GM18868 (cell line): Measurements from ENCODE around the gene CNOT2.

ENCODE experiments used
- ATAC-seq: cut with Tn5 transposase; IDR thresholded peaks from one replicate; pipeline ENCODE4 v1.9.1; 2021; ENCODE audit warnings: mild to moderate bottlenecking, moderate library complexity; ENCODE audit not compliant: unreplicated experiment

CNOT2 gene

GRCh38 chr12:70249903-70250302 is 6.7 kb downstream of the CNOT2 start:
- ATAC-seq = no peak

- no peak for ATAC-seq
Observed at GRCh38 chr12:70251226-70251625, 8.0 kb downstream of the CNOT2 start.

- ATAC-seq = no peak
Observed at GRCh38 chr12:70251661-70252060, 8.4 kb downstream of the CNOT2 start.

- no peak for ATAC-seq
Observed at GRCh38 chr12:70252832-70253231, 9.6 kb downstream of the CNOT2 start.

GRCh38 chr12:70254225-70254624 is 11.0 kb downstream of the CNOT2 start:
- ATAC-seq = no peak

- no peak for ATAC-seq
Observed at GRCh38 chr12:70254846-70255245, 11.6 kb downstream of the CNOT2 start.

GRCh38 chr12:70255311-70255710 is 12.1 kb downstream of the CNOT2 start:
- no peak for ATAC-seq

GRCh38 chr12:70258605-70259403 is 15.6 kb downstream of the CNOT2 start:
- ATAC-seq = no peak

GRCh38 chr12:70260646-70261045 is 17.4 kb downstream of the CNOT2 start:
- peak; percentile 64 for ATAC-seq

GRCh38 chr12:70264067-70264867 is 21.0 kb downstream of the CNOT2 start:
- ATAC-seq = no peak

- no peak for ATAC-seq
Observed at GRCh38 chr12:70265132-70265531, 21.9 kb downstream of the CNOT2 start.

GRCh38 chr12:70267550-70267949 is 24.3 kb downstream of the CNOT2 start:
- ATAC-seq = peak; percentile 44

- ATAC-seq = no peak
Observed at GRCh38 chr12:70268972-70269371, 25.7 kb downstream of the CNOT2 start.

GRCh38 chr12:70270108-70270507 is 26.9 kb downstream of the CNOT2 start:
- no peak for ATAC-seq

GRCh38 chr12:70271025-70271424 is 27.8 kb downstream of the CNOT2 start:
- ATAC-seq = no peak

- ATAC-seq = no peak
Observed at GRCh38 chr12:70272510-70272909, 29.3 kb downstream of the CNOT2 start.

GRCh38 chr12:70275045-70275444 is 31.8 kb downstream of the CNOT2 start:
- ATAC-seq = no peak

- ATAC-seq = no peak
Observed at GRCh38 chr12:70277973-70278372, 34.7 kb downstream of the CNOT2 start.

- ATAC-seq = no peak
Observed at GRCh38 chr12:70278945-70279344, 35.7 kb downstream of the CNOT2 start.

- no peak for ATAC-seq
Observed at GRCh38 chr12:70283232-70283631, 40.0 kb downstream of the CNOT2 start.

- ATAC-seq = no peak
Observed at GRCh38 chr12:70288817-70289216, 45.6 kb downstream of the CNOT2 start.

- ATAC-seq = no peak
Observed at GRCh38 chr12:70290116-70290515, 46.9 kb downstream of the CNOT2 start.
